Natural killer cell (primary cell): ENCODE data around the gene LGALS9. TPM values are rescaled to one million over a fixed set of nuclear protein-coding genes. Genes with fewer than 3 reads are reported as not detected.

Experiments
- ATAC-seq, 3 donors: fragments of 150-1000 bp in 2 of 3; fragments of 200-7000 bp in 1 of 3; cut with Tn5 transposase; 1 replicate in 1 of 3; 2 replicates in 2 of 3; pipeline ENCODE4 v1.10.0; 2021; ENCODE audit warnings: mild to moderate bottlenecking in 2 of 3, moderate library complexity in 2 of 3
- DNase-seq, 2 donors: peaks; one replicate each; pipeline versions ENCODE4 v3.0.0 to v3.0.0-alpha.2; 2013 to 2021; ENCODE audit warnings: mixed read lengths in 1 of 2
- H3K27ac ChIP-seq: one replicate; pipeline ENCODE4 v1.5.1; 2013; ENCODE audit warnings: mild to moderate bottlenecking, low read length
- H3K27me3 ChIP-seq: one replicate; pipeline ENCODE4 v1.6.1; 2013; ENCODE audit warnings: low read length; ENCODE audit not compliant: control insufficient read depth, insufficient read depth
- H3K36me3 ChIP-seq: one replicate; pipeline ENCODE4 v1.6.1; 2013; ENCODE audit warnings: low read length; ENCODE audit not compliant: control insufficient read depth, insufficient read depth
- H3K4me1 ChIP-seq: one replicate; pipeline ENCODE4 v1.6.1; 2013; ENCODE audit warnings: low read length; ENCODE audit not compliant: control insufficient read depth, insufficient read depth
- H3K4me3 ChIP-seq: one replicate; pipeline ENCODE4 v1.5.1; 2013; ENCODE audit warnings: low read length
- H3K9me3 ChIP-seq: one replicate; pipeline ENCODE4 v1.6.1; 2013; ENCODE audit warnings: low read length; ENCODE audit not compliant: control insufficient read depth, insufficient read depth
- H3K27ac Mint-ChIP-seq, 2 donors: one replicate each; pipeline ENCODE4 v1.8.0; 2022; ENCODE audit warnings: mild to moderate bottlenecking in 2 of 2, mixed read lengths in 2 of 2, moderate library complexity in 1 of 2
- H3K27me3 Mint-ChIP-seq, 2 donors: one replicate each; pipeline ENCODE4 v1.8.0; 2022; ENCODE audit warnings: low read depth in 2 of 2, mixed read lengths in 2 of 2
- H3K36me3 Mint-ChIP-seq: one replicate; pipeline ENCODE4 v1.8.0; 2022; ENCODE audit warnings: mixed read lengths
- H3K4me1 Mint-ChIP-seq, 2 donors: one replicate each; pipeline ENCODE4 v1.8.0; 2022; ENCODE audit warnings: mixed read lengths in 2 of 2
- H3K4me3 Mint-ChIP-seq: one replicate; pipeline ENCODE4 v1.8.0; 2022; ENCODE audit warnings: mild to moderate bottlenecking, moderate library complexity, mixed read lengths
- H3K9me3 Mint-ChIP-seq, 2 donors: one replicate each; pipeline ENCODE4 v1.8.0; 2022; ENCODE audit warnings: mixed read lengths in 2 of 2
- WGBS: methylation state at CpG from one replicate; pipeline ENCODE4 v1.1.7; 2013; ENCODE audit warnings: missing lambda C conversion rate; ENCODE audit not compliant: insufficient coverage; 5-methylcytosine and 5-hydroxymethylcytosine counted together
- intact Hi-C: fragments of 100-400 bp; cut with micrococcal nuclease; formaldehyde crosslinking; loops from one replicate; pipeline ENCODE4 v1.14.2; 2022
- total RNA-seq, 4 donors: library from RNA; stranded (reverse); fragments of 120-200 nt in 1 of 4; gene quantifications; one replicate each; pipeline versions ENCODE4 v1.2.3 to v1.2.4, GENCODE V29; 2013 to 2022
- TF ChIP-seq, protein P1 (sequence below): fragments of 200-600 bp; IDR thresholded peaks from one replicate; pipeline ENCODE4 v1.8.0; 2022; ENCODE audit warnings: antibody characterized with exemption

The LGALS9 gene
- total RNA-seq = 100 to 1,000 TPM in 2 of 3 donors, 10 to 100 TPM in 1; 83.4 to 142 (median 102) TPM
- total RNA-seq (2013) = 43.9 TPM

DNA sequence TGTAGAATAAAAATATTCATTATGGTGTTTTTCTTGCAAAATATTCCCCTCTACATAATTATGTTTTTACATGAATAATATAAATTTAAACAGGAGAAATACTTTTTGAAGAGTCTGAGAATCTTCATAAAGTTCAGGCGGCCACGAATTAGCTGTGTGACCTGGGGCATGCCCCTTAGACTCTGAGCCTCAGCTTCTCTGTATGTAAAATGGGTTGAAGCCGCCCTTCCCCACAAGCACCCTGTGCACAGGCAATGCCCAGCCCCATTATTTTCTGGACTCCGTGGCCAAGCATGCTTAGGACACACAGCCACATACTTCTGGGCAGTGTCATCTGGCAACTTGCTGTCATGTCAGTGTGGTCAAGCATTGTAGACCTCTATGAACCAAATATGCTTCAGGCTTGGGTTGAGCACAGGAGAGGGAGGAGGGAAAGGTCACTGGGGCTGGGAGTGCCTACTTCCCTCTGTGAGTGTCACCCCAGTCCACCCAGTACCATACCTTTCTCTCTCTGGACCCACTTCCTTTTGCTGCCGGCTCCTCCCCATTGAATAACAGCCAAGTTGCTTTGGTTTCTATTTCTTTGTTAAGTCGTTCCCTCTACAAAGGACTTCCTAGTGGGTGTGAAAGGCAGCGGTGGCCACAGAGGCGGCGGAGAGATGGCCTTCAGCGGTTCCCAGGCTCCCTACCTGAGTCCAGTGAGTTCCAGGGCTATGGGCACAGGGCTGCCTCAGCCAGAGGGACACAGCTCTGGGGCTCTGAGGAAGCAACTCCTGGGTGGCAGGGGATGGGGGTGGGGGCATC is at the start of gene LGALS9:
Gene LGALS9, plus strand, starts transcription at position 582 of the 804 bp plus-strand sequence. Its CDS starts 78 bp downstream, at position 660.
- intact Hi-C loops = no loop called here
- H3K9me3 ChIP-seq = no peaks in the 10 kb centered on the region
- peaks cover 46% of the 10 kb centered on the region for H3K4me1 ChIP-seq

GRCh38 chr17:27582696-27583095 is 48.3 kb upstream of the LGALS9 start:
- Mint-ChIP-seq H3K9me3 (no peaks in the 10 kb centered on the region), H3K4me1 (peaks cover 23% of the 10 kb centered on the region in 2 donors), H3K27ac (no peak overlapping the region), H3K27me3 (no peaks in the 10 kb centered on the region), H3K36me3 (no peaks in the 10 kb centered on the region), H3K4me3 (no peak overlapping the region)
- Histone ChIP-seq H3K36me3 (peaks cover 6% of the 10 kb centered on the region), H3K27me3 (no peaks in the 10 kb centered on the region), H3K27ac (no peak overlapping the region), H3K9me3 (no peaks in the 10 kb centered on the region), H3K4me3 (no peak overlapping the region), H3K4me1 (peaks cover 14% of the 10 kb centered on the region)
- intact Hi-C loops = no loop called here
- ATAC-seq (no peak), DNase-seq (no peak)
- WGBS = 91% methylated on average over 18 of the region's 18 CpGs
- TF ChIP-seq, protein P1, sequence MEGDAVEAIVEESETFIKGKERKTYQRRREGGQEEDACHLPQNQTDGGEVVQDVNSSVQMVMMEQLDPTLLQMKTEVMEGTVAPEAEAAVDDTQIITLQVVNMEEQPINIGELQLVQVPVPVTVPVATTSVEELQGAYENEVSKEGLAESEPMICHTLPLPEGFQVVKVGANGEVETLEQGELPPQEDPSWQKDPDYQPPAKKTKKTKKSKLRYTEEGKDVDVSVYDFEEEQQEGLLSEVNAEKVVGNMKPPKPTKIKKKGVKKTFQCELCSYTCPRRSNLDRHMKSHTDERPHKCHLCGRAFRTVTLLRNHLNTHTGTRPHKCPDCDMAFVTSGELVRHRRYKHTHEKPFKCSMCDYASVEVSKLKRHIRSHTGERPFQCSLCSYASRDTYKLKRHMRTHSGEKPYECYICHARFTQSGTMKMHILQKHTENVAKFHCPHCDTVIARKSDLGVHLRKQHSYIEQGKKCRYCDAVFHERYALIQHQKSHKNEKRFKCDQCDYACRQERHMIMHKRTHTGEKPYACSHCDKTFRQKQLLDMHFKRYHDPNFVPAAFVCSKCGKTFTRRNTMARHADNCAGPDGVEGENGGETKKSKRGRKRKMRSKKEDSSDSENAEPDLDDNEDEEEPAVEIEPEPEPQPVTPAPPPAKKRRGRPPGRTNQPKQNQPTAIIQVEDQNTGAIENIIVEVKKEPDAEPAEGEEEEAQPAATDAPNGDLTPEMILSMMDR = no peak

More for the DNA sequence above, at the start of gene LGALS9:
- peak; percentile 82 to 83 (median 82) for ATAC-seq
- peak within 1 kb of the TSS; percentile 48 for H3K4me3 ChIP-seq
- 34% methylated on average over 10 of the region's 10 CpGs for WGBS
- Mint-ChIP-seq H3K9me3 (no peaks in the 10 kb centered on the region), H3K27me3 (no peaks in the 10 kb centered on the region), H3K4me1 (peaks cover 48 to 58% of the 10 kb centered on the region in 2 donors), H3K36me3 (no peaks in the 10 kb centered on the region), H3K4me3 (peak within 1 kb of the TSS; percentile 95), H3K27ac (peak within 1 kb of the TSS; percentile 77 to 91)
- H3K27me3 ChIP-seq = no peaks in the 10 kb centered on the region
- TF ChIP-seq, protein P1 = no peak
- peak in 1 of 2 donors; percentile 61 for DNase-seq
- H3K36me3 ChIP-seq = no peaks in the 10 kb centered on the region
- peak within 1 kb of the TSS; percentile 72 for H3K27ac ChIP-seq

DNA sequence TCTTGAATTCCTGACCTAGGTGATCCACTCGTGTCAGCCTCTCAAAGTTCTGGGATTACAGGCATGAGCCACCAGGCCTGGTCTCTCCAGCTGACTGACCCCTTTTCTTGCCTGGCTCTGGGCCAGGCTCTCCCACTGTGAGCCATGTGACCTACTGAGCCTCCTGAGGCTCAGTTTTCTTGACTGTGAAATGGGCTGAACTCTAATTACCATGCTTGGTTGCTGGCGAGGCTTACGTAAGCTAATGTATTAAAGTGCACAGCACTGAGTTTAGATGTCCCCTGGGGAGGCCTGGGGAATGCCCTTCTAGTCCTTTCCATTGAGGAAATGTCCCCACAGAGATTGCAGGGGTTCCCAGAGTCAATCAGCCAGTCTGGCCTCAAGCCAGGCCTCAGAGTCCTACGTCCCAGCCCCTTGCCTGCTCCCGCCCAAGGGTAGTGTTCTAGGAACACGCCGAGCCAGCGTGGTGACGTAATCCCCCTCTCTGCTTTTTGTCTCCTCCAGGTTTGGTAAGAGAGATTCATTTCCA is 45.8 kb upstream of the LGALS9 start:
- Mint-ChIP-seq H3K4me1 (peaks cover 10 to 13% of the 10 kb centered on the region in 2 donors), H3K27me3 (no peaks in the 10 kb centered on the region), H3K9me3 (no peaks in the 10 kb centered on the region), H3K27ac (no peak overlapping the region), H3K4me3 (no peak overlapping the region), H3K36me3 (no peaks in the 10 kb centered on the region)
- ATAC-seq (no peak), DNase-seq (no peak)
- Histone ChIP-seq H3K27me3 (no peaks in the 10 kb centered on the region), H3K9me3 (no peaks in the 10 kb centered on the region), H3K27ac (no peak overlapping the region), H3K4me1 (no peaks in the 10 kb centered on the region), H3K36me3 (peaks cover 11% of the 10 kb centered on the region), H3K4me3 (no peak overlapping the region)
- intact Hi-C loops = no loop called here
- WGBS = 93% methylated on average over 9 of the region's 9 CpGs
- TF ChIP-seq, protein P1 = no peak
